NT2/D1 (cell line): ENCODE data around the gene PPT1.

Experiments used
- SUZ12 ChIP-seq: IDR thresholded peaks from 2 replicates; pipeline ENCODE4 v1.6.1; 2011; ENCODE audit not compliant: insufficient read length, insufficient read depth; ENCODE audit errors: extremely low read depth
- YY1 ChIP-seq: IDR thresholded peaks from 2 replicates; pipeline ENCODE4 v1.6.1; 2011; ENCODE audit not compliant: insufficient read length, insufficient read depth
- ZNF274 ChIP-seq: IDR thresholded peaks from 2 replicates; pipeline ENCODE4 v1.6.1; 2011; ENCODE audit warnings: mild to moderate bottlenecking, low read depth, low read length

- TF ChIP-seq ZNF274 (no peak), SUZ12 (no peak), YY1 (no peak)
Measured at GRCh38 chr1:40038697-40039096, 58.4 kb downstream of the PPT1 start.
